Colonic mucosa (tissue), 4 donors: ENCODE results near the gene FAM50A. TPM values are rescaled to one million over a fixed set of nuclear protein-coding genes. Genes with fewer than 3 reads are reported as not detected.
"Not testable (repeated sequence)": the region's sequence is repeated elsewhere in the genome, so short reads cannot be mapped to it uniquely, and the experiment has no call there.

Experiments
- DNase-seq: peaks from one replicate; pipeline ENCODE4 v3.0.0-alpha.2; 2020
- H3K27ac ChIP-seq: fragments of 200-600 bp; one replicate; pipeline ENCODE4 v1.8.0; 2021
- H3K27me3 ChIP-seq: fragments of 200-600 bp; one replicate; pipeline ENCODE4 v1.8.0; 2021
- H3K36me3 ChIP-seq: fragments of 200-600 bp; one replicate; pipeline ENCODE4 v1.8.0; 2021
- H3K4me1 ChIP-seq: fragments of 200-600 bp; one replicate; pipeline ENCODE4 v1.8.0; 2021; ENCODE audit warnings: mild to moderate bottlenecking
- H3K4me3 ChIP-seq: fragments of 200-600 bp; one replicate; pipeline ENCODE4 v1.8.0; 2021
- H3K9ac ChIP-seq, 2 donors: one replicate each; pipeline ENCODE4 v1.7.0; 2013; ENCODE audit warnings: control low read depth in 2 of 2, low read depth in 2 of 2, low read length in 2 of 2
- H3K9me3 ChIP-seq: fragments of 200-600 bp; one replicate; pipeline ENCODE4 v1.8.0; 2021
- CTCF ChIP-seq: fragments of 200-600 bp; IDR thresholded peaks from one replicate; pipeline ENCODE4 v1.8.0; 2022; ENCODE audit warnings: antibody characterized with exemption, mild to moderate bottlenecking
- intact Hi-C: fragments of 100-400 bp; cut with DNase I; formaldehyde crosslinking; loops from one replicate; pipeline ENCODE4 v1.14.1; 2022
- total RNA-seq, 2 donors: library from RNA; stranded (reverse); fragmentation: NEBNext Ultra II Directional in 1 of 2; extraction: Animal tissue kit (Norgen Biotek cat#: 25700) in 1 of 2; gene quantifications; one replicate each; pipeline ENCODE4 v1.2.1, GENCODE V29; 2021
- donor health status: healthy.
- donor health status: DM: no; HTN: no; CAD: no.
- donor health status: DM: no; HTN: no; CAD: no.

The FAM50A gene
- total RNA-seq, 2 donors from 2014 or later: 41.9 to 60.1 TPM

DNA sequence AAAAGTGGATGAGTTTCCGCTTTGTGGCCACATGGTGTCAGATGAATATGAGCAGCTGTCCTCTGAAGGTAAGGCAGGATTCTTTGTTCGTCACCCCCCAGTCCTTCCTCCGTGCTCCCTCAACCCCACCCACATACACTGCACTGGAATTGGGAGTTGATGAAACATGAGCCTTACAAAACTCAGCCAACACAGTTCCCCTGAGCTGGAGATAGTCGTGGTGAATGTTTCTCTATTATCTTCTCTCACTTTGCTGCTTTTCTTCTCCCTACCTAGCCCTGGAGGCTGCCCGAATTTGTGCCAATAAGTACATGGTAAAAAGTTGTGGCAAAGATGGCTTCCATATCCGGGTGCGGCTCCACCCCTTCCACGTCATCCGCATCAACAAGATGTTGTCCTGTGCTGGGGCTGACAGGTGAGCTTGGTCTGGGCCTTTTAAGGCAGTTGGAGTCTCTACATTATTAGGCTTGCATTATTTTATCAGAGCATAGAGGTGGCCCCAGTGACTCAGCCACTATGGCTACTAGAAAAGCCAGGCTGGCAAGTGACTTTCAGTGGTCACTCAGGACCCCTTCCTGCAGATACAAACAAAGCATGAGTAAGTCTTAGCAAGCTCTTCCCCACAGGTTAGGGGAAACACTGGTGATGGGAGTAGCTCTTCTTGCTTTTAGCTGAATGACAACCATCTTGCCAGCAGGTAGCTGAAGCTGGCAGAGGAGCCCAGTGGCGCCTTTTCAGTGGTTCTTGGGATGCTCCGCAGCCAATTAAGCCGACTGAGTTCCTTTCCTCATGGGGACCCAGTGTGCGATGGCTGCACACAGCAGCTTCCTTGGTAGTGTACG, 44.2 kb upstream of the FAM50A start:
- TF ChIP-seq CTCF: no peak
- H3K36me3 ChIP-seq: no peaks in the 10 kb centered on the region
- peak overlapping the region; percentile 63 for H3K4me3 ChIP-seq
- no peaks in the 10 kb centered on the region for H3K4me1 ChIP-seq
- H3K9ac ChIP-seq: peak overlapping the region in 1 of 2 donors; percentile 98
- H3K27me3 ChIP-seq: no peaks in the 10 kb centered on the region
- H3K9me3 ChIP-seq: no peaks in the 10 kb centered on the region
- intact Hi-C loops: loop anchor here (5.0 kb wide), 1 partner anchor 133 kb away; no protein-coding TSS in a partner anchor
- peak overlapping the region; percentile 96 for H3K27ac ChIP-seq
- no peak for DNase-seq

GRCh38 chrX:154400369-154400817, 43.5 kb upstream of the FAM50A start:
- H3K36me3 ChIP-seq, H3K27me3 ChIP-seq, H3K4me1 ChIP-seq, H3K9me3 ChIP-seq, DNase-seq, H3K4me3 ChIP-seq, H3K9ac ChIP-seq, H3K27ac ChIP-seq: not testable (repeated sequence)
- intact Hi-C loops: loop anchor here (5.0 kb wide), 1 partner anchor 132 kb away; no protein-coding TSS in a partner anchor

DNA sequence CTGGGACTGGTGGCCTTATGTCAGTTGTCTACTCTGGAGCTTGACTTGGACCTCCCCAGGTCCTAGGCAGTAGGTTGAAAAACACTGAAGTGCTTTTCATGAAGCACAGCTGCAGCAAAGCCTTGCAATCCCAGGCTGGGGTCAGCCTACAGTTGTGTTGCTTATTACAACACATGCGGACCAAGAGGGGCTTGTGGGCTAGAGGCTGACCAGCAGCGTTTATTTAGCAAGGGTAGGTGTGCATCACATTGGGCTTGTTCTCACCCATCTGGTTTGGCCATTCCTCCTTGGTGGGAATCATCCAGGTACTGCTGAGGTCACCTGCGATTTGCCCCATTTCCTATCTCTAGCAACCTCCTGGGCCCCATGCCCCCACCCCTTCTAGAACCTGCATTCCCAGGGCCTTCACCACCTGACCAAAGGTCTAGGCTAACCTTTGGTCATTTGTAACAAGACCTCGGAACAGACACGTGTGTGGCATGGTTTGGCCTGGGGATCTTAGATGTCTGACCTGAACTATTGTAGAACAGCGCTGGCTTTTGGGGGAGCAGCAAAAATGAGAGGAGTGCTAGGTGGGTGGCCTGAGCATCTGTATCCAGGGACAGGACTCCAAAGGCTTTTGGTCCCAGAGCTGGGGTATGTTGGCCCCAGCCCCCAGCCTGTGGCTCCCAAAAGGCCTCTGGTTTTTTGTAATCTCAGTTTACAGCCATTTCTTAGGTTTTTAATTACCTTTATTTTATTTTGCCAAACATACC, 42.7 kb upstream of the FAM50A start:
- no peak for DNase-seq
- intact Hi-C loops: loop anchor here (5.0 kb wide), 1 partner anchor 131 kb away; no protein-coding TSS in a partner anchor
- no peaks in the 10 kb centered on the region for H3K27me3 ChIP-seq
- no peaks in the 10 kb centered on the region for H3K4me1 ChIP-seq
- no peaks in the 10 kb centered on the region for H3K9me3 ChIP-seq
- H3K36me3 ChIP-seq: no peaks in the 10 kb centered on the region
- H3K9ac ChIP-seq: peak overlapping the region in 1 of 2 donors; percentile 2
- no peak for TF ChIP-seq CTCF
- H3K27ac ChIP-seq: no peak overlapping the region
- no peak overlapping the region for H3K4me3 ChIP-seq

- TF ChIP-seq CTCF: no peak
- Histone ChIP-seq H3K36me3 (no peaks in the 10 kb centered on the region), H3K4me1 (no peaks in the 10 kb centered on the region), H3K4me3 (no peak overlapping the region), H3K9ac (no peak overlapping the region), H3K27ac (no peak overlapping the region), H3K9me3 (no peaks in the 10 kb centered on the region), H3K27me3 (no peaks in the 10 kb centered on the region)
- intact Hi-C loops: loop anchor here (5.0 kb wide), 1 partner anchor 130 kb away; no protein-coding TSS in a partner anchor
- no peak for DNase-seq
Measured at GRCh38 chrX:154401918-154402621, 41.9 kb upstream of the FAM50A start.

DNA sequence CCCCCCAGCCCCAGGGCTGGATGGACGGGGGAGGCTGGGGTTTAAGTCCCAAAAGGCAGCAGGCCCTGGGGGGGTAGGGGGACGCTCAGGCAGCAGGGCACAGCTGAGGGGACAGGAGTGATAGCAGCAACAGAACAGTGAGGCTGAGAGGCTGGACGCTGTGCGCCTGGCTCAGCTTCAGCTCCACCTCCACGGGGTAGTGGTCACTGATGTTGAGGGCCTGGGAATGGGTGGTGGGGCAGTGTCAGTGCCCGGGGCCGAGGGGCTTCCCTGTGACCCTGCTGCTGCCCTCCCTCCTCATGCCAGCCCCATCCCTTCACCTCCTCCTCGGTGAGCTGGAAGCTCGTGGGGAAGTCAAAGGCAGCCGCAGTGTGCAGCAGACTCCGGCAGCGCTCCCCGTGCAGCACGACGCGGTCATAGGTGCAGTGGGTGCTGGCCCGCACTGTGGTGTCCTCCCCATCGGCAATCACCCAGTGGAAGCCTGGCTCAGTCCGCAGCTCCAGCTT, 41.3 kb upstream of the FAM50A start:
- TF ChIP-seq CTCF: no peak
- Histone ChIP-seq H3K4me1 (no peaks in the 10 kb centered on the region), H3K9ac (no peak overlapping the region), H3K36me3 (no peaks in the 10 kb centered on the region), H3K9me3 (no peaks in the 10 kb centered on the region), H3K27ac (no peak overlapping the region), H3K4me3 (no peak overlapping the region), H3K27me3 (no peaks in the 10 kb centered on the region)
- no peak for DNase-seq
- intact Hi-C loops: loop anchor here (5.0 kb wide), 1 partner anchor 130 kb away; no protein-coding TSS in a partner anchor
